Neural cell (in vitro differentiated cells): ENCODE data around the gene IQGAP1. TPM values are rescaled to one million over a fixed set of nuclear protein-coding genes. Genes with fewer than 3 reads are reported as not detected.
A peak's percentile ranks its signal among the peaks of the same experiment; 100 is the strongest.

ENCODE experiments used
- H2AFZ ChIP-seq: fragments of 200-600, 300-800 bp; sonication (generic), shearing (Covaris generic); 2 replicates; pipeline ENCODE4 v1.6.0; 2014; ENCODE audit warnings: low read depth, mild to moderate bottlenecking, antibody characterized with exemption, low read length, moderate library complexity
- H3F3A ChIP-seq: fragments of 200-600 bp; shearing (Covaris generic); 2 replicates; pipeline ENCODE4 v1.6.1; 2016; ENCODE audit warnings: mild to moderate bottlenecking, moderate library complexity, mixed read lengths, antibody characterized with exemption, low read length; ENCODE audit not compliant: insufficient read depth, poor library complexity, severe bottlenecking
- H3K27ac ChIP-seq: fragments of 200-600, 300-800 bp; sonication (generic), shearing (Covaris generic); 2 replicates; pipeline ENCODE4 v1.5.1; 2014; ENCODE audit warnings: mild to moderate bottlenecking, low read length, moderate library complexity
- H3K27me3 ChIP-seq: fragments of 300-800, 200-600 bp; sonication (generic), shearing (Covaris generic); 2 replicates; pipeline ENCODE4 v1.6.0; 2014; ENCODE audit warnings: mild to moderate bottlenecking, low read depth, low read length, moderate library complexity; ENCODE audit not compliant: insufficient read depth
- H3K36me3 ChIP-seq: fragments of 300-800, 200-600 bp; sonication (generic), shearing (Covaris generic); 2 replicates; pipeline ENCODE4 v1.5.1; 2014; ENCODE audit warnings: mild to moderate bottlenecking, antibody characterized with exemption, low read length, moderate library complexity; ENCODE audit not compliant: insufficient read depth
- H3K4me2 ChIP-seq: fragments of 300-800, 200-600 bp; sonication (generic), shearing (Covaris generic); 2 replicates; pipeline ENCODE4 v1.6.0; 2014; ENCODE audit warnings: mild to moderate bottlenecking, low read length
- H3K4me3 ChIP-seq: fragments of 300-800, 200-600 bp; sonication (generic), shearing (Covaris generic); 2 replicates; pipeline ENCODE4 v1.5.1; 2014; ENCODE audit warnings: mild to moderate bottlenecking, low read length, moderate library complexity
- H3K79me2 ChIP-seq: fragments of 200-600 bp; shearing (Covaris generic); replicated peaks from 2 replicates; pipeline ENCODE4 v1.6.0; 2014; ENCODE audit warnings: mild to moderate bottlenecking, low read length, moderate library complexity; ENCODE audit not compliant: insufficient read depth
- H3K9ac ChIP-seq: fragments of 300-800, 200-600 bp; sonication (generic), shearing (Covaris generic); 2 replicates; pipeline ENCODE4 v1.6.1; 2016; ENCODE audit warnings: mild to moderate bottlenecking, low read length, mixed read lengths
- H3K9me2 ChIP-seq: fragments of 200-600 bp; shearing (Covaris generic); 2 replicates; pipeline ENCODE4 v1.6.1; 2016; ENCODE audit warnings: mild to moderate bottlenecking, low read length, mixed read lengths; ENCODE audit not compliant: insufficient read depth
- H3K9me3 ChIP-seq: fragments of 200-600, 300-800 bp; sonication (generic), shearing (Covaris generic); 2 replicates; pipeline ENCODE4 v1.6.1; 2016; ENCODE audit warnings: mild to moderate bottlenecking, mixed run types, low read length, moderate library complexity, mixed read lengths
- H4K20me1 ChIP-seq: fragments of 200-600 bp; shearing (Covaris generic); 2 replicates; pipeline ENCODE4 v1.6.1; 2016; ENCODE audit warnings: mild to moderate bottlenecking, mixed run types; ENCODE audit not compliant: insufficient read depth
- CTCF ChIP-seq: fragments of 450-650 bp; IDR thresholded peaks from 2 replicates; pipeline ENCODE4 v1.5.1; 2014; ENCODE audit warnings: antibody characterized with exemption, mild to moderate bottlenecking, moderate library complexity; ENCODE audit not compliant: poor library complexity, severe bottlenecking
- EP300 ChIP-seq: fragments of 450-650 bp; conservative IDR thresholded peaks from 2 replicates; pipeline ENCODE4 v1.6.1; 2014; ENCODE audit warnings: antibody characterized with exemption, mild to moderate bottlenecking, moderate library complexity; ENCODE audit not compliant: poor library complexity, severe bottlenecking
- EZH2 ChIP-seq: fragments of 200-600, 300-800 bp; shearing (Covaris generic), sonication (generic); IDR thresholded peaks from 2 replicates; pipeline ENCODE4 v1.6.1; 2014; ENCODE audit warnings: antibody characterized with exemption, low read length, borderline replicate concordance, mild to moderate bottlenecking; ENCODE audit not compliant: insufficient read depth, poor library complexity, severe bottlenecking
- MXI1 ChIP-seq: fragments of 450-650 bp; conservative IDR thresholded peaks from 2 replicates; pipeline ENCODE4 v1.6.1; 2014; ENCODE audit warnings: antibody characterized with exemption, mild to moderate bottlenecking; ENCODE audit not compliant: poor library complexity, severe bottlenecking
- POLR2AphosphoS5 ChIP-seq: IDR thresholded peaks from 2 replicates; pipeline ENCODE4 v1.6.1; 2012
- RAD21 ChIP-seq: fragments of 450-650 bp; conservative IDR thresholded peaks from 2 replicates; pipeline ENCODE4 v1.6.1; 2014; ENCODE audit warnings: antibody characterized with exemption, mild to moderate bottlenecking, moderate library complexity
- SMC3 ChIP-seq: fragments of 450-650 bp; conservative IDR thresholded peaks from 2 replicates; pipeline ENCODE4 v1.6.1; 2014; ENCODE audit warnings: antibody characterized with exemption, mild to moderate bottlenecking, moderate library complexity; ENCODE audit not compliant: poor library complexity
- TAF1 ChIP-seq: IDR thresholded peaks from 2 replicates; pipeline ENCODE4 v1.6.1; 2012; ENCODE audit warnings: low read depth
- polyA plus RNA-seq: library from polyadenylated mRNA; depleted of rRNA; stranded (reverse); fragments of >200 nt; gene quantifications from 2 replicates; pipeline ENCODE4 v1.2.3, GENCODE V29; 2014
- TF ChIP-seq, protein P1 (sequence below): IDR thresholded peaks from 2 replicates; pipeline ENCODE4 v1.6.1; 2012; ENCODE audit warnings: borderline replicate concordance

IQGAP1 gene
- polyA plus RNA-seq, 1 donor from 2014 or later = 16.6 TPM

- H3K27me3 ChIP-seq = no peaks in the 10 kb centered on the region
- H3K4me3 ChIP-seq = no peak overlapping the region
- H3K9me3 ChIP-seq = no peaks in the 10 kb centered on the region
- no peaks in the 10 kb centered on the region for H3F3A ChIP-seq
- H3K4me2 ChIP-seq = no peak overlapping the region
- no peaks in the 10 kb centered on the region for H3K36me3 ChIP-seq
- H2AFZ ChIP-seq = no peak overlapping the region
- no peaks in the 10 kb centered on the region for H3K79me2 ChIP-seq
- no peak overlapping the region for H3K9ac ChIP-seq
- H3K27ac ChIP-seq = no peak overlapping the region
- no peaks in the 10 kb centered on the region for H3K9me2 ChIP-seq
- TF ChIP-seq RAD21 = no peak
- no peak for TF ChIP-seq MXI1
- no peaks in the 10 kb centered on the region for H4K20me1 ChIP-seq
Measured at GRCh38 chr15:90349821-90350220, 38.2 kb upstream of the IQGAP1 start.

GRCh38 chr15:90351479-90352106 lies 36.4 kb upstream of the IQGAP1 start:
- H3K36me3 ChIP-seq = no peaks in the 10 kb centered on the region
- no peaks in the 10 kb centered on the region for H3F3A ChIP-seq
- TF ChIP-seq MXI1 (no peak), POLR2AphosphoS5 (no peak), EZH2 (no peak), TAF1 (no peak), EP300 (no peak), SMC3 (no peak), CTCF (no peak), RAD21 (no peak)
- TF ChIP-seq, protein P1, sequence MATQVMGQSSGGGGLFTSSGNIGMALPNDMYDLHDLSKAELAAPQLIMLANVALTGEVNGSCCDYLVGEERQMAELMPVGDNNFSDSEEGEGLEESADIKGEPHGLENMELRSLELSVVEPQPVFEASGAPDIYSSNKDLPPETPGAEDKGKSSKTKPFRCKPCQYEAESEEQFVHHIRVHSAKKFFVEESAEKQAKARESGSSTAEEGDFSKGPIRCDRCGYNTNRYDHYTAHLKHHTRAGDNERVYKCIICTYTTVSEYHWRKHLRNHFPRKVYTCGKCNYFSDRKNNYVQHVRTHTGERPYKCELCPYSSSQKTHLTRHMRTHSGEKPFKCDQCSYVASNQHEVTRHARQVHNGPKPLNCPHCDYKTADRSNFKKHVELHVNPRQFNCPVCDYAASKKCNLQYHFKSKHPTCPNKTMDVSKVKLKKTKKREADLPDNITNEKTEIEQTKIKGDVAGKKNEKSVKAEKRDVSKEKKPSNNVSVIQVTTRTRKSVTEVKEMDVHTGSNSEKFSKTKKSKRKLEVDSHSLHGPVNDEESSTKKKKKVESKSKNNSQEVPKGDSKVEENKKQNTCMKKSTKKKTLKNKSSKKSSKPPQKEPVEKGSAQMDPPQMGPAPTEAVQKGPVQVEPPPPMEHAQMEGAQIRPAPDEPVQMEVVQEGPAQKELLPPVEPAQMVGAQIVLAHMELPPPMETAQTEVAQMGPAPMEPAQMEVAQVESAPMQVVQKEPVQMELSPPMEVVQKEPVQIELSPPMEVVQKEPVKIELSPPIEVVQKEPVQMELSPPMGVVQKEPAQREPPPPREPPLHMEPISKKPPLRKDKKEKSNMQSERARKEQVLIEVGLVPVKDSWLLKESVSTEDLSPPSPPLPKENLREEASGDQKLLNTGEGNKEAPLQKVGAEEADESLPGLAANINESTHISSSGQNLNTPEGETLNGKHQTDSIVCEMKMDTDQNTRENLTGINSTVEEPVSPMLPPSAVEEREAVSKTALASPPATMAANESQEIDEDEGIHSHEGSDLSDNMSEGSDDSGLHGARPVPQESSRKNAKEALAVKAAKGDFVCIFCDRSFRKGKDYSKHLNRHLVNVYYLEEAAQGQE = no peak
- no peaks in the 10 kb centered on the region for H3K27me3 ChIP-seq
- H2AFZ ChIP-seq = peak overlapping the region; percentile 29
- H3K4me2 ChIP-seq = peak overlapping the region; percentile 63
- H3K4me3 ChIP-seq = peak overlapping the region; percentile 97
- no peaks in the 10 kb centered on the region for H3K79me2 ChIP-seq
- H4K20me1 ChIP-seq = no peaks in the 10 kb centered on the region
- no peaks in the 10 kb centered on the region for H3K9me3 ChIP-seq
- peak overlapping the region; percentile 18 for H3K9ac ChIP-seq
- H3K27ac ChIP-seq = no peak overlapping the region
- no peaks in the 10 kb centered on the region for H3K9me2 ChIP-seq
